Pons (tissue), 1 donor: ENCODE results near the gene DUSP5.
A peak's percentile ranks its signal among the peaks of the same experiment; 100 is the strongest.

ENCODE experiments used
- DNase-seq: peaks from one replicate; pipeline ENCODE4 v3.0.0-alpha.2; 2016; ENCODE audit warnings: low spot score

The DUSP5 gene

DNA sequence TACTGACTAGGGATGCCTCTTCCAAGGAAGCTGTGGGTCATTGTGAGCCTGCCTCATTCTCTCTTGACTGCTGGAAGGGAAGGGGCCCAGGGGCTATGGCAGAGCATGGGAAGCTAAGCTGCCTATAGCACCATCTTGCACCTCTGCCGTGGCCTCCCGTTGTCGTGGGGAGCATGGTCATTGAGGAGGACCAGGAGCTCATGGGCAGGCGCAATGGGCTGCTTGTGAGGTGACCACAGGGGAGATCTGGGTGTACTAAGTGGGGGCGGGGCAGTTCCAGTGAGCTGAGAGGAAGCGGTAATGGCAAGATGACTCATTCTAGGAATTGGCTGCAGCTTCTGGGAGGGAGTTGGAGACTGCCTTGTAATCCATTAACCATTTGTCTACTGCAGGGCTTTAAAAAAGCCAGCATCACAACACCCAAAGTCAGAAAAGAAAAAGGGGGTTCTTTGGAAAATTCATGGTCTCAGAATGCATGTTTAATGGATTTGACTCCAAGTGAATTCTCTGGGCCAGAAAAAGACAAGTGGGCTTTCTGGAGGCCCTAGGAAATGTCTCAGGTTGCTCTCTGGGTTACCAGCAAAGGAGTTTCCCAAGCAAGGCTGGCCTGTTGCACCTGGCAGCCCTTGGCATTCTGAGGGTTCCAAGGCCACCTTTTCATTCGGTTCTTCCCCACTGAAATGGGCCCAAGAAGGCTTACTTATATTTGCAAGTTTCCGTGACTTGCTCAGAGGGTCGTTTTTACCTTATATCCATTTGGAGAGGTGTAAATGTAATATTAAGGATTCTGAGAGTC lies 3.6 kb downstream of the DUSP5 start:
- DNase-seq, result peak; percentile 57

GRCh38 chr10:110502072-110502845 lies 4.6 kb downstream of the DUSP5 start:
- no peak for DNase-seq

GRCh38 chr10:110502851-110503301 lies 5.2 kb downstream of the DUSP5 start:
- DNase-seq, result peak; percentile 93

GRCh38 chr10:110503528-110504110 lies 5.9 kb downstream of the DUSP5 start:
- DNase-seq, result peak; percentile 12

DNA sequence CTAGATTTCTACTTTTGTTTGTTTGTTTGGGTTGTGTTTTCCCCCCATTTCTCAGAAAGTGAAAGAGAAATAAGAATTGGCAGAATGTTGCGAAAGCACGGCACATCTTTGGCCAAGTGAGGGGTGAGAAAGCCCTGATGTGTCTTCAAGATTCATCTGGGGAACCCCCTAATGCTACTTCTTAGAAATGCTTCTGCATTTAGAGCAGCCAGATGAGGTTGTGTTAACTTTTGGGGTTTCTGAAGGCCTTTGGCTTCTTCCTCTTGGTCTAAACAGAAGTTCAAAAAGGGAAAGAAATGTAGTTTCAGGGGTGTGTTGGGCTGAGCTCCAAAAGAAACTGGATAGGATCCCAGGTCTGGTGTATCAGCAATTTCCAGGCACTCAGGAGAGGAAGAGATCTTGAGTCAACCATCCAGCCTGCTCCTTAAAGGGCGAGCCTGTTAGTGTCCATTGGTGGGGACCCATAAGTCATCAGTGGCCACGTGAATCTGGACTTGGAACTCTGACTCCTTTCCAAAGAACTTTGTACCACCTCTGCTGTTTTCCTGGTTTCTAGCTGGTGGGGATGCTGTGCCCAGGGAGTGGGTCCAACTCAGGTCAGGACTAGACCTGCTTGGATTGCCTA lies 6.5 kb downstream of the DUSP5 start:
- DNase-seq, result peak; percentile 93

DNA sequence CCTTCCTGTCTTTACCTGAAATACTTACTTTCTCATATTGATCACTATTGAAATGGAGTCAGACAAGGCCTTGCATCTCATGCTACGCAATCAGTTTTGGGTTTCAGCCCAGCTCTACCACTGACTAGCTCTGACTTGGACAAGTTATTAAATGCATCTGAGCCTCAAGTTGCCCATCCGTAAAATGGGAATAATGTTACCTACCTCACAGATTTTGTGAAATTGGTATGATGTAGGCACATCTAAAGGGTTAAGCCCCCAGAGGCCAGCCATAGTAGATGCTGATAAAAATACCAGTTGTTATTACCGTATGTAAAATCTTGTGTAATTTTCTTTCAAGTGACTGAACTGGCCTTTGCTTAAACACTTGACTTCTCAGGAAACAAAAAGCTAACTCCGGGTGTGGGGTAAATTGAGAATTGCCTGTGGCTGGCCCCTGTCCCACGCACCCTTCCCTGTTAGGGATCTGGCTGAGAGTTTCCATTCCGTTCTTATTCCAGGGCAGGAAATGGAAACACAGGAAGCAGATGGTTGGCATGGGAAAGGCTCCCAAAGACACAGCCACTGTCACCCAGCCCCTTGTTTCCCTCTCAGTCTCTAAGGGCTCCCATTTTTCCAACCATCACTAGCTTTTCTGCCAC lies 7.5 kb downstream of the DUSP5 start:
- DNase-seq, result no peak

DNA sequence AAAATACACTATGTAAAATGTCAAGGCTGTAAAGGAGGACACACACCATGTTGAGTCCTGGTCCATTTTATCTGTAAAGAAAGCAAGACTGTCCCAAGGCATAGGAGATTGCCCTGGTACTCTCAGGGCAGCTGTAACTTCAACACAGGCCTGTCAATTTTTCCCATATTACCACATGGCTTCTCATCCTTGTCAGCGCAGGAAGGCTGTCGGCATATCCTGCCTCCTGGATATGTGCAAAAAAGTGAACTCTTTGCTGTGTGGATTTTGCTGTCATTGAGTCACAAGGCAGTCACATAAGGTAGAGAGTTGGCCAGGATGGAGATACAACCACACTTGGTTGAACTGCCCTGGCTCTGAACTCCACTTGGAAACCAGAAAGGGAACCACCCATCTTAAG lies 8.7 kb downstream of the DUSP5 start:
- DNase-seq, result no peak

DNA sequence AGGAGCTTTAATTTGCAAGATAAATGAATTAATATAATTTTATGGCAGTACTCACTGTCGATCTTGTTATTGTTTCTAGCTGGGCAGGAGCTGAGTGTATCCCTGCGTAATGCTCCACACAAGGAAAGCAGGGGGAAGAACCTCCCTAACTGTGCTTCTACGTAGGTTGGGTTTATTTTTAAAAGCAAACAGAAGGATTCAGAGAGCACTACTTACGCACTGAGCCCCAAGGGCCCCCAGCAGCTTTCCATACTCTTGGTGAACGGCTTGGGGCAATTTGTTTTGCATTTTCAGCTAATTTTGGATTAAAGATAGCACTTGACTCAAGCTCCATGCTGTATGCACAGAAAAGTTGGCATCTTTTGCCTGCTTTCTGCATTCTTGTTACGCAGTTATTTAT lies 9.6 kb downstream of the DUSP5 start:
- no peak for DNase-seq

GRCh38 chr10:110508159-110508788 lies 10.6 kb downstream of the DUSP5 start:
- no peak for DNase-seq

DNA sequence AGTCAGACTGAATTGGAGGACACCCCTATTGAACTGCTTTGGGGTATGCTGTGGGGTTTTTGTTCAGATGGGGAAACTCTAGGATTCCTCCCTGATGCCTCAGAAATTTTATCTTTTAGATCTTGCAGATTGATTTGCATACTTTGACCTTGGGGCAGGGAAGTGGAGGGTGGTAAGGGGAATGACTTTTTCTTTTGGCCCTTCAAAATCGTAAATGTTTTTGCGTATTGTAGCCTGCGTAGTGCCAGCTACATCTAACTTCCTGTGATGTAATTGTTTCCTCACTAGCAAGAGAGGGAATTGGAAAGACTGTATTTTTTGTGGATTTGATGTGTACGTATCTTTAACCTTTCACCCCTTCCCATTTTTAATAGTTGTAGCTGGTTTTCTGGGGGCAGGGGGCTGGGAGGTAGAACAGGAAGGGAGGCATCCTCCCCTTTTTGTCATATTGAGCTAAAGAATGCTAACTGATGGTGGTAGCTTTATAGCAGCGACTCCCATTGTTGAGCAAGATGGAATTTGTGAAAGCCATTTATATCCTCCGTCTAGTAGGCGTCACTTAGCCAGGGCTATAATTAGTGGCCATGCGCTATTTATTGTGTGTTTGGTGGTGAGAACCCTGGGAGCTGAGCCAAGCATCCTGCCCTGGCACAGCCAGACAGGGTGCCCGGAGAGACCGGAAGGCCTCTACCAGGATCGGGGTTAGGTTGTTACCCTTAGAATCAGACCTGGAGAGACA lies 11.3 kb downstream of the DUSP5 start:
- no peak for DNase-seq

DNA sequence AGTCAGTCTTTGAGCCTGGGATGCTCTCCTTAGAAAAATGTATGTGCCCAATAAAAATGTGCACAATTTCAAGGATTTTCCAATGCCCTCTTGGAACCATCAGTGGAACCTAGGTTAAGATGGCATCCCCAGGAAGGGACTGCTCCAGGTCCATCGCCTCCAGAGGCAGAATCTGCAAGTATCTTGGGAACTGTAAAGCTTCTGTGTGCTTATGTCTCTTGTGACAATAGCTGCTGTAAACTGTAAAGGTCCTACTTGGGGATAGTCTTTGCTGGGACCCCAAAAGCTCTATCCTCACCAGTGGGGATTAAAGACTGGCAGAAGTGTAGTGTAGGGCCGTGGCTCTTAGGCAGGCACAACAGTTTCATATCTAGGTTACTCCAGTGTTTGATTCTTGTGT lies 11.9 kb downstream of the DUSP5 start:
- DNase-seq, result no peak

DNA sequence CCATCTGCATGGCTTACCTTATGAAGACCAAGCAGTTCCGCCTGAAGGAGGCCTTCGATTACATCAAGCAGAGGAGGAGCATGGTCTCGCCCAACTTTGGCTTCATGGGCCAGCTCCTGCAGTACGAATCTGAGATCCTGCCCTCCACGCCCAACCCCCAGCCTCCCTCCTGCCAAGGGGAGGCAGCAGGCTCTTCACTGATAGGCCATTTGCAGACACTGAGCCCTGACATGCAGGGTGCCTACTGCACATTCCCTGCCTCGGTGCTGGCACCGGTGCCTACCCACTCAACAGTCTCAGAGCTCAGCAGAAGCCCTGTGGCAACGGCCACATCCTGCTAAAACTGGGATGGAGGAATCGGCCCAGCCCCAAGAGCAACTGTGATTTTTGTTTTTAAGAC lies 12.4 kb downstream of the DUSP5 start:
- no peak for DNase-seq

DNA sequence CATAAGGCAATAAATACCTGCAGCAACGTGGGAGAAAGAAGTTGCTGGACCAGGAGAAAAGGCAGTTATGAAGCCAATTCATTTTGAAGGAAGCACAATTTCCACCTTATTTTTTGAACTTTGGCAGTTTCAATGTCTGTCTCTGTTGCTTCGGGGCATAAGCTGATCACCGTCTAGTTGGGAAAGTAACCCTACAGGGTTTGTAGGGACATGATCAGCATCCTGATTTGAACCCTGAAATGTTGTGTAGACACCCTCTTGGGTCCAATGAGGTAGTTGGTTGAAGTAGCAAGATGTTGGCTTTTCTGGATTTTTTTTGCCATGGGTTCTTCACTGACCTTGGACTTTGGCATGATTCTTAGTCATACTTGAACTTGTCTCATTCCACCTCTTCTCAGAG lies 13.0 kb downstream of the DUSP5 start:
- DNase-seq, result no peak

GRCh38 chr10:110511734-110512449 lies 14.2 kb downstream of the DUSP5 start:
- DNase-seq, result no peak

GRCh38 chr10:110512461-110513187 lies 14.9 kb downstream of the DUSP5 start:
- DNase-seq, result no peak

GRCh38 chr10:110513949-110514348 lies 16.2 kb downstream of the DUSP5 start:
- DNase-seq, result no peak

- DNase-seq, result no peak
Measured at GRCh38 chr10:110514848-110515247, 17.1 kb downstream of the DUSP5 start.

DNA sequence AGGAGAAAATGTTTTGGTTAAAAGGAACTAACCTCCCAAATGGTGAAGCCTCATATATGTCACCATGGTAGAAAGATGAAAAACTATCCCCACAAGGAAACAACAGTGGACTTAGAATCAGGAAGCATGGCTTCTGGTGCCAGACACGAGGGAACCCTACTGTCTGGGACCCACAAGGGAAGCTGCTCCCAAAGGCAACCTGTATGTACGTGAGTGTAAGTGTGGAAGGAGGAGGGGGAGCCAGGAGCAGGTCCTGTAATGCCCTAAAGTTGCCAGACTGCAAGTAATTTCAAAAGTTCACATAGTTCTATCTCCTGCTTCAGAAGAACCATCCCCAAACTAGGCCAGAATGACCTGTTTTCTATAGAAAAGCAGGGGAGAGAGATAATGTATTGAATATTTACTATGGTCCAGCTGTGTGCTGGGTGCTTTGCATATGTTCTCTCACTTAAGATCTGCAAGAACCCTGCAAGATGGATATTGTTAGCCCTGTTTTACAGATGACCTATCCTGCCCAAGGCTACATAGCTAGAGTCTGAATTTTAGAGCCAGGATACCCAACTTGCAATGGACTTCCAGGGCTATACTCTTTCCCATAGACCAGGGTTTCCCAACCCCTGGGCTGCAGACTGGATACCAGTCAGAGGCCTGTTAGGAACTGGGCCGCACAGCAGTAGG lies 19.2 kb downstream of the DUSP5 start:
- no peak for DNase-seq
